CD4-positive, alpha-beta T cell treated with Interleukin-4 for 1 hour (primary cell): ENCODE data around the gene NR0B1.

Source experiments
- DNase-seq, 2 donors: peaks; one replicate each; pipeline ENCODE4 v3.0.0-alpha.2; 2020 to 2022

NR0B1 gene

GRCh38 chrX:30262763-30263162 lies 46.4 kb downstream of the NR0B1 start:
- no peak for DNase-seq

- DNase-seq = no peak
Measured at GRCh38 chrX:30261012-30261411, 48.2 kb downstream of the NR0B1 start.

GRCh38 chrX:30259927-30260326 lies 49.3 kb downstream of the NR0B1 start:
- DNase-seq = no peak
